Measurements from ENCODE around the gene FOXJ2. TPM values are rescaled to one million over a fixed set of nuclear protein-coding genes. Genes with fewer than 3 reads are reported as not detected.
"Not testable (repeated sequence)": the region's sequence is repeated elsewhere in the genome, so short reads cannot be mapped to it uniquely, and the experiment has no call there.

FOXJ2 gene
- total RNA-seq, 2 donors from 2014 or later = 15.4 to 27.8 TPM

GRCh38 chr12:8011331-8011730, 21.2 kb upstream of the FOXJ2 start:
- WGBS = 69% methylated on average over 7 of the region's 7 CpGs
- H3K9me3 ChIP-seq = no peaks in the 10 kb centered on the region
- H3K27ac ChIP-seq = no peak overlapping the region
- DNase-seq (ENCODE audit: low spot score) = no peak
- intact Hi-C loops (cut with DNase I) = no loop called here
- H3K4me1 ChIP-seq (replicated peaks) = no peaks in the 10 kb centered on the region
- no peaks in the 10 kb centered on the region for H3K27me3 ChIP-seq (replicated peaks; ENCODE audit: insufficient read depth)
- H3K4me3 ChIP-seq = no peak overlapping the region
- no peaks in the 10 kb centered on the region for H3K36me3 ChIP-seq
- no peak for TF ChIP-seq CTCF (IDR thresholded peaks at IDR 0.05)
- TF ChIP-seq POLR2A (IDR thresholded peaks at IDR 0.05) = no peak
- TF ChIP-seq POLR2AphosphoS5 (IDR thresholded peaks at IDR 0.05) = no peak

GRCh38 chr12:8012651-8013309, 19.7 kb upstream of the FOXJ2 start:
- no peaks in the 10 kb centered on the region for H3K4me1 ChIP-seq (replicated peaks)
- no peak for DNase-seq (ENCODE audit: low spot score)
- no peaks in the 10 kb centered on the region for H3K36me3 ChIP-seq
- intact Hi-C loops (cut with DNase I) = no loop called here
- H3K4me3 ChIP-seq = no peak overlapping the region
- TF ChIP-seq POLR2AphosphoS5 (IDR thresholded peaks at IDR 0.05) = no peak
- no peak for TF ChIP-seq POLR2A (IDR thresholded peaks at IDR 0.05)
- no peak for TF ChIP-seq CTCF (IDR thresholded peaks at IDR 0.05)
- H3K27ac ChIP-seq = no peak overlapping the region
- WGBS = 83% methylated on average over 7 of the region's 7 CpGs
- no peaks in the 10 kb centered on the region for H3K9me3 ChIP-seq
- H3K27me3 ChIP-seq (replicated peaks; ENCODE audit: insufficient read depth) = peaks cover under 1% of the 10 kb centered on the region

GRCh38 chr12:8014836-8015235, 17.7 kb upstream of the FOXJ2 start:
- no peak for DNase-seq (ENCODE audit: low spot score)
- peaks cover 7% of the 10 kb centered on the region for H3K27me3 ChIP-seq (replicated peaks; ENCODE audit: insufficient read depth)
- WGBS = 38% methylated on average over 18 of the region's 18 CpGs
- no peaks in the 10 kb centered on the region for H3K9me3 ChIP-seq
- TF ChIP-seq CTCF (IDR thresholded peaks at IDR 0.05) = no peak
- H3K36me3 ChIP-seq = no peaks in the 10 kb centered on the region
- H3K27ac ChIP-seq = no peak overlapping the region
- no peak overlapping the region for H3K4me3 ChIP-seq
- intact Hi-C loops (cut with DNase I) = no loop called here
- no peaks in the 10 kb centered on the region for H3K4me1 ChIP-seq (replicated peaks)

- H3K9me3 ChIP-seq; DNase-seq (ENCODE audit: low spot score); H3K4me1 ChIP-seq (replicated peaks); H3K27ac ChIP-seq; H3K27me3 ChIP-seq (replicated peaks; ENCODE audit: insufficient read depth); intact Hi-C loops (cut with DNase I); H3K36me3 ChIP-seq: not testable (repeated sequence)
- 53% methylated on average over 16 of the region's 16 CpGs for WGBS
- peak overlapping the region in 1 of 2 donors; percentile 18 for H3K4me3 ChIP-seq
Observed at GRCh38 chr12:8018213-8018612, 14.3 kb upstream of the FOXJ2 start.

- no peaks in the 10 kb centered on the region for H3K36me3 ChIP-seq
- WGBS = 5% methylated on average over 58 of the region's 58 CpGs
- DNase-seq (ENCODE audit: low spot score) = no peak
- no peak overlapping the region for H3K27ac ChIP-seq
- no peaks in the 10 kb centered on the region for H3K9me3 ChIP-seq
- no peak for TF ChIP-seq POLR2A (IDR thresholded peaks at IDR 0.05)
- H3K4me3 ChIP-seq = peak overlapping the region; percentile 3 to 18
- intact Hi-C loops (cut with DNase I) = no loop called here
- peaks cover 7% of the 10 kb centered on the region for H3K27me3 ChIP-seq (replicated peaks; ENCODE audit: insufficient read depth)
- H3K4me1 ChIP-seq (replicated peaks) = no peaks in the 10 kb centered on the region
Observed at GRCh38 chr12:8018666-8019581, 13.6 kb upstream of the FOXJ2 start.
